ENCODE data around the gene PHTF2. TPM values are rescaled to one million over a fixed set of nuclear protein-coding genes. Genes with fewer than 3 reads are reported as not detected.

PHTF2 gene
- total RNA-seq, 1 donor = 28.6 TPM

DNA sequence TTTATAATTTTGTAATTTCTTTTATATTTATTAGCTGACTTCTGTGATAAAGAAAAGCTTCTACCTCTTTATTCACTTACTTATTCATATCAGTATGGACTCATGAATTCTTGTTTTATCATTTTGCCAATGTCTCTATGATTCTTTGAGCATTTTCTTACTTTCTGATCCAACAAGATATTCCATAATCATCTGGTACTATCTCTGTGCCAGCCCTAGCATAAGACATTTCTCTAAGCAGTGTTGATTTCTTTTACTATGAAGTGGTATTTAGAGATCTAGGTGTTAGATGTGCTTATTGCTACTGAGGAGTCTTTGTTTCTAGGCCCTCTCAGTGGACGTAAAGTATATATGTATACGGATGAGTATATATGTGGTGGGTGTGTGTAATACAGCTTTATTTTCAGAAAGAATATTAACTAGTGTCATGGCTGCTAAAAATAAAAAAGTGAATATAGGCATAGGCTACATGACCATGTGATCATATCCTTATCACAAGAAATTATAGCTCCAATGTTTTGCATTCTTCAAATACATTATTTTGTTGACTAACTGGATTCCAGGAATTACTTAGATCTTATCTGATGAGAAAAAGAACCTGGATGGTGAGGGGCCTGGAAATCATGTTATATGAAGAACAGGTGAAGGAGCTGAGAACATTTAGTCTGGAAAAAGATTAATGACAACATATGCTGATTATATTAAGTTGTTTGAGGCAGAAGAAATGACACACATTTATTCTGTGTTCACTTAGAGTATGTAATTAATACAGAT, 13.1 kb downstream of the PHTF2 start:
- peak overlapping the region; percentile 92 for H3K27ac ChIP-seq (ENCODE audit: low read depth, low read length)
- H3K4me2 ChIP-seq (ENCODE audit: insufficient read depth, low read length) = peak overlapping the region; percentile 73
- no peak for DNase-seq (ENCODE audit: insufficient read length, low spot score, missing footprints)
- TF ChIP-seq, protein P1, sequence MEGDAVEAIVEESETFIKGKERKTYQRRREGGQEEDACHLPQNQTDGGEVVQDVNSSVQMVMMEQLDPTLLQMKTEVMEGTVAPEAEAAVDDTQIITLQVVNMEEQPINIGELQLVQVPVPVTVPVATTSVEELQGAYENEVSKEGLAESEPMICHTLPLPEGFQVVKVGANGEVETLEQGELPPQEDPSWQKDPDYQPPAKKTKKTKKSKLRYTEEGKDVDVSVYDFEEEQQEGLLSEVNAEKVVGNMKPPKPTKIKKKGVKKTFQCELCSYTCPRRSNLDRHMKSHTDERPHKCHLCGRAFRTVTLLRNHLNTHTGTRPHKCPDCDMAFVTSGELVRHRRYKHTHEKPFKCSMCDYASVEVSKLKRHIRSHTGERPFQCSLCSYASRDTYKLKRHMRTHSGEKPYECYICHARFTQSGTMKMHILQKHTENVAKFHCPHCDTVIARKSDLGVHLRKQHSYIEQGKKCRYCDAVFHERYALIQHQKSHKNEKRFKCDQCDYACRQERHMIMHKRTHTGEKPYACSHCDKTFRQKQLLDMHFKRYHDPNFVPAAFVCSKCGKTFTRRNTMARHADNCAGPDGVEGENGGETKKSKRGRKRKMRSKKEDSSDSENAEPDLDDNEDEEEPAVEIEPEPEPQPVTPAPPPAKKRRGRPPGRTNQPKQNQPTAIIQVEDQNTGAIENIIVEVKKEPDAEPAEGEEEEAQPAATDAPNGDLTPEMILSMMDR (IDR thresholded peaks at IDR 0.05; ENCODE audit: extremely low read depth, low read depth, low read length) = no peak
- peak overlapping the region; percentile 19 for H3K4me3 ChIP-seq (ENCODE audit: insufficient read depth, low read length)
- no peak overlapping the region for H2AFZ ChIP-seq (ENCODE audit: low read length)
- peaks cover 2% of the 10 kb centered on the region for H4K20me1 ChIP-seq (ENCODE audit: insufficient read depth, low read length)
- H3K36me3 ChIP-seq (ENCODE audit: insufficient read depth, low read length) = peaks cover 5% of the 10 kb centered on the region
- H3K27me3 ChIP-seq (ENCODE audit: insufficient read depth, low read length) = no peaks in the 10 kb centered on the region
- peaks cover 12% of the 10 kb centered on the region for H3K4me1 ChIP-seq (ENCODE audit: insufficient read depth, low read length)
- peaks cover 79% of the 10 kb centered on the region for H3K79me2 ChIP-seq (ENCODE audit: insufficient read depth, low read length)
- no peaks in the 10 kb centered on the region for H3K9me3 ChIP-seq (ENCODE audit: low read depth, low read length)

DNA sequence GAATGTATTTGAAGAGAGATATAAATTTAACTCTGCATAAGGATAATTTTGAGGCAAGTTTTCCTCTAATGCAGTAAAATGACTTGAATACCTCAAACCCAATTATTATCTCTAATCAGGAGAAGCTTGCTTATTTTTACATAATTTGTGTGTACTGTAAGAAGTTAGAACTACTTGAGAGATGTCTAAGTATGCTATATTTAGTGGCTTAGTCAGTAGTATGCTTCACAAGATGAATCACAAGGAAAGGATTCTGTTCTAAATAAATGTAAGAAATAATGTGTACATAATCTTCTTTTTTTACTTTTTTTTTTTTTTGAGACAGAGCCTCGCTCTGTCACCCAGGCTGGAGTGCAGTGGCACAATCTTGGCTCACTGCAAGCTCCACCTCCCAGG, 13.7 kb downstream of the PHTF2 start:
- peak overlapping the region; percentile 73 for H3K4me2 ChIP-seq (ENCODE audit: insufficient read depth, low read length)
- TF ChIP-seq, protein P1 (IDR thresholded peaks at IDR 0.05; ENCODE audit: extremely low read depth, low read depth, low read length) = no peak
- H4K20me1 ChIP-seq (ENCODE audit: insufficient read depth, low read length) = peaks cover 2% of the 10 kb centered on the region
- H3K9me3 ChIP-seq (ENCODE audit: low read depth, low read length) = no peaks in the 10 kb centered on the region
- H3K27ac ChIP-seq (ENCODE audit: low read depth, low read length) = peak overlapping the region; percentile 92
- H3K4me1 ChIP-seq (ENCODE audit: insufficient read depth, low read length) = peaks cover 12% of the 10 kb centered on the region
- peaks cover 77% of the 10 kb centered on the region for H3K79me2 ChIP-seq (ENCODE audit: insufficient read depth, low read length)
- H3K4me3 ChIP-seq (ENCODE audit: insufficient read depth, low read length) = peak overlapping the region; percentile 19
- no peaks in the 10 kb centered on the region for H3K27me3 ChIP-seq (ENCODE audit: insufficient read depth, low read length)
- peak; percentile 90 for DNase-seq (ENCODE audit: insufficient read length, low spot score, missing footprints)
- peaks cover 5% of the 10 kb centered on the region for H3K36me3 ChIP-seq (ENCODE audit: insufficient read depth, low read length)
- H2AFZ ChIP-seq (ENCODE audit: low read length) = no peak overlapping the region

DNA sequence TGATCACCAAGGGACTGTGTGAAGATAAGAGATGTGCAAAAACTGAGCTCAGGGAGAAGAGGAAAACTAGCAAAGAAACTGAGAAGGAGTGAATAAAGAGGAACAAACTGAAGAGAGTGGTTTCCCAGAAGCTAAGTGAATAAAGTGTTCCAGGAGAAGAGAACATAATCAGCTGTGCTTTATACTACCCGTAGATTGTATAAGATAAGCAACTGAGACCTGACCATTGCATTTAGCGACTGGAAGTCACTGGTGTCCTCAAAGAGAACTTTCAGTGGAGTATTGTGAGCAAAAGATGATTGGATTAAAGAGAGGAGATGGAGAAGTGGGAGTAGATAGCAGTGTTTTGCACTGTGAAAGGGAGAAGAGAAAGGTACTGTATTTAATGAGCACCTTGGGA, 14.6 kb downstream of the PHTF2 start:
- TF ChIP-seq, protein P1 (IDR thresholded peaks at IDR 0.05; ENCODE audit: extremely low read depth, low read depth, low read length) = no peak
- Histone ChIP-seq H3K27me3 (ENCODE audit: insufficient read depth, low read length) (no peaks in the 10 kb centered on the region), H3K4me3 (ENCODE audit: insufficient read depth, low read length) (no peak overlapping the region), H3K27ac (ENCODE audit: low read depth, low read length) (no peak overlapping the region), H3K4me2 (ENCODE audit: insufficient read depth, low read length) (no peak overlapping the region), H2AFZ (ENCODE audit: low read length) (peak overlapping the region; percentile 7), H4K20me1 (ENCODE audit: insufficient read depth, low read length) (peaks cover 2% of the 10 kb centered on the region), H3K36me3 (ENCODE audit: insufficient read depth, low read length) (peaks cover 5% of the 10 kb centered on the region), H3K79me2 (ENCODE audit: insufficient read depth, low read length) (peaks cover 72% of the 10 kb centered on the region), H3K4me1 (ENCODE audit: insufficient read depth, low read length) (peaks cover 12% of the 10 kb centered on the region), H3K9me3 (ENCODE audit: low read depth, low read length) (no peaks in the 10 kb centered on the region)
- no peak for DNase-seq (ENCODE audit: insufficient read length, low spot score, missing footprints)

DNA sequence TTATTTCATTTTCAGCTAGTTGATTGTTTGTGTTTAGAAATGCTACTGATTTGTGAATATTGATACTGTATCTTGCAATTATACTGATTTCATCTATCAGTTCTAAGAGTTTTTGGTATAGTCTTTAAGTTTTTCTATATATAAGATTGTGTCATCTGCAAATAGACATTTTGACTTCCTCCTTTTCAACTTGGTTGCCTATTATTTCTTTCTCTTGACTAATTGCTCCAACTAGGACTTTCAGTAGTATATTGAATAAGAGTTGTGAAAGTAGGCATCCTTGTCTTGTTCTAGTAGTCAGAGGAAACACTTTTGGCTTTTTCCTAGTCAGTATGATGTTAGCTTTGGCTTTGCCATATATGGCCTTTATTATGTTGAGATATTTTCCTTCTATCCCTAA, 20.4 kb downstream of the PHTF2 start:
- H3K4me3 ChIP-seq (ENCODE audit: insufficient read depth, low read length) = no peak overlapping the region
- peaks cover 11% of the 10 kb centered on the region for H3K36me3 ChIP-seq (ENCODE audit: insufficient read depth, low read length)
- no peaks in the 10 kb centered on the region for H3K27me3 ChIP-seq (ENCODE audit: insufficient read depth, low read length)
- H3K4me1 ChIP-seq (ENCODE audit: insufficient read depth, low read length) = no peaks in the 10 kb centered on the region
- H3K9me3 ChIP-seq (ENCODE audit: low read depth, low read length) = peaks cover 16% of the 10 kb centered on the region
- no peak for DNase-seq (ENCODE audit: insufficient read length, low spot score, missing footprints)
- H2AFZ ChIP-seq (ENCODE audit: low read length) = no peak overlapping the region
- TF ChIP-seq, protein P1 (IDR thresholded peaks at IDR 0.05; ENCODE audit: extremely low read depth, low read depth, low read length) = no peak
- H3K27ac ChIP-seq (ENCODE audit: low read depth, low read length) = no peak overlapping the region
- H4K20me1 ChIP-seq (ENCODE audit: insufficient read depth, low read length) = peaks cover 20% of the 10 kb centered on the region
- peaks cover 68% of the 10 kb centered on the region for H3K79me2 ChIP-seq (ENCODE audit: insufficient read depth, low read length)
- H3K4me2 ChIP-seq (ENCODE audit: insufficient read depth, low read length) = no peak overlapping the region
